ENCODE data around the gene HOXC10. TPM values are rescaled to one million over a fixed set of nuclear protein-coding genes. Genes with fewer than 3 reads are reported as not detected.

The HOXC10 gene
- total and polyA plus RNA-seq, 2 of the 8 experiments (the other 6 are each of a cell fraction or from before 2014, with no cell fraction given): not detected

- TF ChIP-seq RAD21 (IDR thresholded peaks at IDR 0.05 in 1 of 2, conservative IDR thresholded peaks at IDR 0.05 in 1 of 2; ENCODE audit: low read depth in 2 of 2, low read length in 2 of 2) (no peak), SP4 (IDR thresholded peaks at IDR 0.05; ENCODE audit: low read length) (no peak), RBBP5 (IDR thresholded peaks at IDR 0.05; ENCODE audit: borderline replicate concordance, low read depth, low read length) (no peak), RNF2 (IDR thresholded peaks at IDR 0.05; ENCODE audit: borderline replicate concordance, low read depth, low read length, missing control alignments, poor library complexity, severe bottlenecking) (peak; percentile 62), CREB1 (IDR thresholded peaks at IDR 0.05) (no peak), CBX5 (IDR thresholded peaks at IDR 0.05; ENCODE audit: low read depth, low read length) (no peak), PHF8 (conservative IDR thresholded peaks at IDR 0.05; ENCODE audit: low read depth, low read length) (no peak), SUZ12 (IDR thresholded peaks at IDR 0.05; ENCODE audit: low read length) (peak; percentile 25; the same call in 1 of the 2 replicates)
These were observed 47.2 kb upstream of the HOXC10 start (continued) for GRCh38 chr12:53937596-53938325.
